ENCODE measurements around the gene TADA2A.

The TADA2A gene

DNA sequence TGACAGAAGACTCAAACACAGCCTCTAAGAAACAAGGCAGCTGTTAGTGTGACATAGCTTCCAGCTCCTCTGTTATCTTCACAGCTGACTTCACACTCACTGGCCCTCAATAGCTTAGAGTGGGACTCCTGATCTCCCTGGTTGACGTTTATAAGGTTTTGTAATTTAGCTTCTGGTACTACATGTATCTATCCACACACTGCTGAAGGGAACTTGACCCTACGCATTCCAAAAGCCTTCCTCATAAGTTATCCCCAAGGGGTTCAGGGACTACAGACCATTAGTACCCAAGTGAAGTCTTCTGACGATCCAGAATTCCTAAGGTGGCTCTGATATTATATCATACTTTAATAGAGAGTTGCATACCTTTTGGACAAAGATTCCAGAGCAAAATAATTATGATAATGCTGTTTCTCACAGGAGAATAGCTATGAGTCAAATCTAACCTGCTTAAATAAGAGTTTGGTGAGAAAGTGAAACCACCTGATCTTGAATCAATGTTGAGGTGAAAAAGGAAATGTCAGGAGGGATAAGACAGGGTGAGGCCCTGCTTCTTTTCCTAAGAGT, 14.6 kb upstream of the TADA2A start:
- Histone ChIP-seq H3K27ac (ENCODE audit: extremely low read depth, low read depth, low read length) (no peak overlapping the region), H3K4me1 (ENCODE audit: control insufficient read depth, insufficient read depth, low read length) (peaks cover 13% of the 10 kb centered on the region), H3K4me3 (ENCODE audit: low read depth, low read length) (no peak overlapping the region), H3K9me3 (ENCODE audit: control insufficient read depth, insufficient read depth, low read depth, low read length) (no peaks in the 10 kb centered on the region), H3K36me3 (ENCODE audit: control insufficient read depth in 2 of 2, insufficient read depth in 1 of 2, low read length in 2 of 2) (no peaks in the 10 kb centered on the region)
- ChIA-PET POLR2A (interaction anchor here (0.6 to 1.4 kb wide), 2 partner anchors 11 to 15 kb away, joined by 5 to 7 read pairs; partner anchors contain the start of gene TADA2A), CTCF (interaction anchor here (0.5 to 10.9 kb wide), 5 partner anchors 16 to 953 kb away, joined by 3 to 141 read pairs (median 4); partner anchors contain the start of gene C17orf78)
- TF ChIP-seq ZNF561 (tag by site-specific recombination; IDR thresholded peaks at IDR 0.05; ENCODE audit: borderline replicate concordance) (no peak), ZFP41 (tag by site-specific recombination; IDR thresholded peaks at IDR 0.05; ENCODE audit: borderline replicate concordance) (no peak), ZNF138 (tag by site-specific recombination; IDR thresholded peaks at IDR 0.05; ENCODE audit: borderline replicate concordance) (no peak), ZNF10 (tag by site-specific recombination; IDR thresholded peaks at IDR 0.05) (peak; percentile 54; the same call in 1 of the 2 replicates), ZNF558 (tag by site-specific recombination; IDR thresholded peaks at IDR 0.05) (no peak), ZNF324 (tag by site-specific recombination; IDR thresholded peaks at IDR 0.05) (no peak), ZNF544 (tag by site-specific recombination; IDR thresholded peaks at IDR 0.05) (no peak), SP7 (tag by site-specific recombination; IDR thresholded peaks at IDR 0.05) (0 out of 2 replicates have a peak, but pooled peaks have one; percentile 18), FEZF1 (tag by site-specific recombination; IDR thresholded peaks at IDR 0.05) (no peak), YY1 (tag by site-specific recombination; IDR thresholded peaks at IDR 0.05) (no peak), ZNF660 (tag by site-specific recombination; IDR thresholded peaks at IDR 0.05) (no peak), ZNF239 (tag by site-specific recombination; IDR thresholded peaks at IDR 0.05) (no peak), ZNF629 (tag by site-specific recombination; IDR thresholded peaks at IDR 0.05) (peak; percentile 64), EGR2 (tag by site-specific recombination; IDR thresholded peaks at IDR 0.05; ENCODE audit: low read depth) (no peak), ZBTB17 (tag by site-specific recombination; IDR thresholded peaks at IDR 0.05) (peak; percentile 37; the same call in 1 of the 2 replicates), GLI4 (tag by site-specific recombination; IDR thresholded peaks at IDR 0.05) (no peak), ZNF48 (tag by site-specific recombination; IDR thresholded peaks at IDR 0.05) (no peak), ZNF121 (tag by site-specific recombination; IDR thresholded peaks at IDR 0.05) (no peak), ZNF747 (tag by site-specific recombination; IDR thresholded peaks at IDR 0.05) (no peak), ZNF600 (tag by site-specific recombination; IDR thresholded peaks at IDR 0.05) (0 out of 2 replicates have a peak, but pooled peaks have one; percentile 44), PRDM1 (tag by site-specific recombination; IDR thresholded peaks at IDR 0.05) (no peak), WT1 (tag by site-specific recombination; IDR thresholded peaks at IDR 0.05) (no peak), BCL11B (tag by site-specific recombination; IDR thresholded peaks at IDR 0.05; ENCODE audit: low read depth) (no peak)
- TF ChIP-seq, protein P1, sequence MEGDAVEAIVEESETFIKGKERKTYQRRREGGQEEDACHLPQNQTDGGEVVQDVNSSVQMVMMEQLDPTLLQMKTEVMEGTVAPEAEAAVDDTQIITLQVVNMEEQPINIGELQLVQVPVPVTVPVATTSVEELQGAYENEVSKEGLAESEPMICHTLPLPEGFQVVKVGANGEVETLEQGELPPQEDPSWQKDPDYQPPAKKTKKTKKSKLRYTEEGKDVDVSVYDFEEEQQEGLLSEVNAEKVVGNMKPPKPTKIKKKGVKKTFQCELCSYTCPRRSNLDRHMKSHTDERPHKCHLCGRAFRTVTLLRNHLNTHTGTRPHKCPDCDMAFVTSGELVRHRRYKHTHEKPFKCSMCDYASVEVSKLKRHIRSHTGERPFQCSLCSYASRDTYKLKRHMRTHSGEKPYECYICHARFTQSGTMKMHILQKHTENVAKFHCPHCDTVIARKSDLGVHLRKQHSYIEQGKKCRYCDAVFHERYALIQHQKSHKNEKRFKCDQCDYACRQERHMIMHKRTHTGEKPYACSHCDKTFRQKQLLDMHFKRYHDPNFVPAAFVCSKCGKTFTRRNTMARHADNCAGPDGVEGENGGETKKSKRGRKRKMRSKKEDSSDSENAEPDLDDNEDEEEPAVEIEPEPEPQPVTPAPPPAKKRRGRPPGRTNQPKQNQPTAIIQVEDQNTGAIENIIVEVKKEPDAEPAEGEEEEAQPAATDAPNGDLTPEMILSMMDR (tag by site-specific recombination; IDR thresholded peaks at IDR 0.05) = no peak
- TF ChIP-seq, protein P2, sequence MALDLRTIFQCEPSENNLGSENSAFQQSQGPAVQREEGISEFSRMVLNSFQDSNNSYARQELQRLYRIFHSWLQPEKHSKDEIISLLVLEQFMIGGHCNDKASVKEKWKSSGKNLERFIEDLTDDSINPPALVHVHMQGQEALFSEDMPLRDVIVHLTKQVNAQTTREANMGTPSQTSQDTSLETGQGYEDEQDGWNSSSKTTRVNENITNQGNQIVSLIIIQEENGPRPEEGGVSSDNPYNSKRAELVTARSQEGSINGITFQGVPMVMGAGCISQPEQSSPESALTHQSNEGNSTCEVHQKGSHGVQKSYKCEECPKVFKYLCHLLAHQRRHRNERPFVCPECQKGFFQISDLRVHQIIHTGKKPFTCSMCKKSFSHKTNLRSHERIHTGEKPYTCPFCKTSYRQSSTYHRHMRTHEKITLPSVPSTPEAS (tag by site-specific recombination; IDR thresholded peaks at IDR 0.05) = no peak
- TF ChIP-seq, protein P3, sequence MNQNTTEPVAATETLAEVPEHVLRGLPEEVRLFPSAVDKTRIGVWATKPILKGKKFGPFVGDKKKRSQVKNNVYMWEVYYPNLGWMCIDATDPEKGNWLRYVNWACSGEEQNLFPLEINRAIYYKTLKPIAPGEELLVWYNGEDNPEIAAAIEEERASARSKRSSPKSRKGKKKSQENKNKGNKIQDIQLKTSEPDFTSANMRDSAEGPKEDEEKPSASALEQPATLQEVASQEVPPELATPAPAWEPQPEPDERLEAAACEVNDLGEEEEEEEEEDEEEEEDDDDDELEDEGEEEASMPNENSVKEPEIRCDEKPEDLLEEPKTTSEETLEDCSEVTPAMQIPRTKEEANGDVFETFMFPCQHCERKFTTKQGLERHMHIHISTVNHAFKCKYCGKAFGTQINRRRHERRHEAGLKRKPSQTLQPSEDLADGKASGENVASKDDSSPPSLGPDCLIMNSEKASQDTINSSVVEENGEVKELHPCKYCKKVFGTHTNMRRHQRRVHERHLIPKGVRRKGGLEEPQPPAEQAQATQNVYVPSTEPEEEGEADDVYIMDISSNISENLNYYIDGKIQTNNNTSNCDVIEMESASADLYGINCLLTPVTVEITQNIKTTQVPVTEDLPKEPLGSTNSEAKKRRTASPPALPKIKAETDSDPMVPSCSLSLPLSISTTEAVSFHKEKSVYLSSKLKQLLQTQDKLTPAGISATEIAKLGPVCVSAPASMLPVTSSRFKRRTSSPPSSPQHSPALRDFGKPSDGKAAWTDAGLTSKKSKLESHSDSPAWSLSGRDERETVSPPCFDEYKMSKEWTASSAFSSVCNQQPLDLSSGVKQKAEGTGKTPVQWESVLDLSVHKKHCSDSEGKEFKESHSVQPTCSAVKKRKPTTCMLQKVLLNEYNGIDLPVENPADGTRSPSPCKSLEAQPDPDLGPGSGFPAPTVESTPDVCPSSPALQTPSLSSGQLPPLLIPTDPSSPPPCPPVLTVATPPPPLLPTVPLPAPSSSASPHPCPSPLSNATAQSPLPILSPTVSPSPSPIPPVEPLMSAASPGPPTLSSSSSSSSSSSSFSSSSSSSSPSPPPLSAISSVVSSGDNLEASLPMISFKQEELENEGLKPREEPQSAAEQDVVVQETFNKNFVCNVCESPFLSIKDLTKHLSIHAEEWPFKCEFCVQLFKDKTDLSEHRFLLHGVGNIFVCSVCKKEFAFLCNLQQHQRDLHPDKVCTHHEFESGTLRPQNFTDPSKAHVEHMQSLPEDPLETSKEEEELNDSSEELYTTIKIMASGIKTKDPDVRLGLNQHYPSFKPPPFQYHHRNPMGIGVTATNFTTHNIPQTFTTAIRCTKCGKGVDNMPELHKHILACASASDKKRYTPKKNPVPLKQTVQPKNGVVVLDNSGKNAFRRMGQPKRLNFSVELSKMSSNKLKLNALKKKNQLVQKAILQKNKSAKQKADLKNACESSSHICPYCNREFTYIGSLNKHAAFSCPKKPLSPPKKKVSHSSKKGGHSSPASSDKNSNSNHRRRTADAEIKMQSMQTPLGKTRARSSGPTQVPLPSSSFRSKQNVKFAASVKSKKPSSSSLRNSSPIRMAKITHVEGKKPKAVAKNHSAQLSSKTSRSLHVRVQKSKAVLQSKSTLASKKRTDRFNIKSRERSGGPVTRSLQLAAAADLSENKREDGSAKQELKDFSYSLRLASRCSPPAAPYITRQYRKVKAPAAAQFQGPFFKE (tag by site-specific recombination; IDR thresholded peaks at IDR 0.05; ENCODE audit: borderline replicate concordance) = no peak
- TF ChIP-seq, protein P4, sequence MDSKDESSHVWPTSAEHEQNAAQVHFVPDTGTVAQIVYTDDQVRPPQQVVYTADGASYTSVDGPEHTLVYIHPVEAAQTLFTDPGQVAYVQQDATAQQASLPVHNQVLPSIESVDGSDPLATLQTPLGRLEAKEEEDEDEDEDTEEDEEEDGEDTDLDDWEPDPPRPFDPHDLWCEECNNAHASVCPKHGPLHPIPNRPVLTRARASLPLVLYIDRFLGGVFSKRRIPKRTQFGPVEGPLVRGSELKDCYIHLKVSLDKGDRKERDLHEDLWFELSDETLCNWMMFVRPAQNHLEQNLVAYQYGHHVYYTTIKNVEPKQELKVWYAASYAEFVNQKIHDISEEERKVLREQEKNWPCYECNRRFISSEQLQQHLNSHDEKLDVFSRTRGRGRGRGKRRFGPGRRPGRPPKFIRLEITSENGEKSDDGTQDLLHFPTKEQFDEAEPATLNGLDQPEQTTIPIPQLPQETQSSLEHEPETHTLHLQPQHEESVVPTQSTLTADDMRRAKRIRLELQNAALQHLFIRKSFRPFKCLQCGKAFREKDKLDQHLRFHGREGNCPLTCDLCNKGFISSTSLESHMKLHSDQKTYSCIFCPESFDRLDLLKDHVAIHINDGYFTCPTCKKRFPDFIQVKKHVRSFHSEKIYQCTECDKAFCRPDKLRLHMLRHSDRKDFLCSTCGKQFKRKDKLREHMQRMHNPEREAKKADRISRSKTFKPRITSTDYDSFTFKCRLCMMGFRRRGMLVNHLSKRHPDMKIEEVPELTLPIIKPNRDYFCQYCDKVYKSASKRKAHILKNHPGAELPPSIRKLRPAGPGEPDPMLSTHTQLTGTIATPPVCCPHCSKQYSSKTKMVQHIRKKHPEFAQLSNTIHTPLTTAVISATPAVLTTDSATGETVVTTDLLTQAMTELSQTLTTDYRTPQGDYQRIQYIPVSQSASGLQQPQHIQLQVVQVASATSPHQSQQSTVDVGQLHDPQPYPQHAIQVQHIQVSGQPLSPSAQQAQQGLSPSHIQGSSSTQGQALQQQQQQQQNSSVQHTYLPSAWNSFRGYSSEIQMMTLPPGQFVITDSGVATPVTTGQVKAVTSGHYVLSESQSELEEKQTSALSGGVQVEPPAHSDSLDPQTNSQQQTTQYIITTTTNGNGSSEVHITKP (tag by site-specific recombination; IDR thresholded peaks at IDR 0.05) = peak; percentile 28; the same call in 1 of the 2 replicates

Measured in HEK293 (cell line).